HCT116 (cell line): ENCODE results near the gene SLC25A19. TPM values are rescaled to one million over a fixed set of nuclear protein-coding genes. Genes with fewer than 3 reads are reported as not detected.

ENCODE experiments used
- ATAC-seq: fragments of 200-7000 bp; cut with Tn5 transposase; 2 replicates; pipeline ENCODE4 v1.9.1; 2020; ENCODE audit warnings: mild to moderate bottlenecking, moderate library complexity
- BruUV-seq: library from RNA; stranded (reverse); fragments of 400-500 nt; replicated peaks from 2 replicates; lab custom pipeline; 2021; lab: Mats Ljungman, UMichigan
- CTCF ChIA-PET: fragments of 300-600 bp; sonication (Branson Sonifier 250); formaldehyde crosslinking; loops from one replicate; lab custom pipeline; 2021; ENCODE audit warnings: antibody characterized with exemption; lab: Charles Lee
- POLR2A ChIA-PET: fragments of 300-600, 350-600 bp; sonication (Branson Sonifier 250); formaldehyde crosslinking; loops from one replicate; lab custom pipeline; 2021; ENCODE audit warnings: antibody characterized with exemption; lab: Charles Lee
- RAD21 ChIA-PET, 2 experiments: fragments of 300-600 bp; sonication (Branson Sonifier 250); formaldehyde crosslinking; loops; one replicate each; lab custom pipeline; 2023; ENCODE audit warnings: low total read pairs in 2 of 2; ENCODE audit not compliant: uncharacterized antibody in 2 of 2, unreplicated experiment in 2 of 2, low non-redundant PET in 1 of 2; lab: Charles Lee
- DNase-seq: peaks from one replicate; pipeline ENCODE4 v3.0.0-alpha.2; 2010; ENCODE audit warnings: low read depth, low spot score
- H2AFZ ChIP-seq: fragments of 200-600 bp; shearing (Covaris generic), sonication (generic); 2 replicates; pipeline ENCODE4 v1.6.1; 2017; ENCODE audit warnings: low read depth, mixed run types, mixed read lengths, antibody characterized with exemption, low read length; ENCODE audit not compliant: poor library complexity, severe bottlenecking
- H3K27ac ChIP-seq: 2 replicates; pipeline ENCODE4 v1.5.1; 2012; ENCODE audit warnings: low read depth, low read length
- H3K27me3 ChIP-seq: fragments of 200-600 bp; sonication (generic); 2 replicates; pipeline ENCODE4 v1.6.1; 2016; ENCODE audit warnings: mixed run types, low read length, mixed read lengths; ENCODE audit not compliant: insufficient read depth
- H3K36me3 ChIP-seq, 2 experiments: fragments of 200-500 bp in 1 of 2; fragments of 200-600 bp in 1 of 2; sonication (Bioruptor generic) in 1 of 2; sonication (generic) in 1 of 2; 2 replicates each; pipeline versions ENCODE4 v1.5.1 to v1.6.1; 2014 to 2016; ENCODE audit warnings: low read length in 2 of 2, inconsistent platforms in 1 of 2, mixed read lengths in 1 of 2, mixed run types in 1 of 2; ENCODE audit not compliant: insufficient read depth in 2 of 2, control insufficient read depth in 1 of 2
- H3K4me1 ChIP-seq, 2 experiments: fragments of 200-600 bp in 1 of 2; sonication (generic) in 1 of 2; 2 replicates each; pipeline versions ENCODE4 v1.5.1 to v1.6.1; 2012 to 2017; ENCODE audit warnings: low read length in 2 of 2, inconsistent platforms in 1 of 2, mild to moderate bottlenecking in 1 of 2, mixed read lengths in 1 of 2, mixed run types in 1 of 2, moderate library complexity in 1 of 2; ENCODE audit not compliant: insufficient read depth in 2 of 2, control insufficient read depth in 1 of 2
- H3K4me2 ChIP-seq: fragments of 200-600 bp; sonication (generic); 2 replicates; pipeline ENCODE4 v1.6.1; 2017; ENCODE audit warnings: mixed run types, low read length, mixed read lengths
- H3K4me3 ChIP-seq, 2 experiments: fragments of 200-600 bp in 1 of 2; sonication (generic) in 1 of 2; replicated peaks in 1 of 2; 2 replicates each; pipeline ENCODE4 v1.5.1; 2011 to 2016; ENCODE audit warnings: low read length in 2 of 2, control low read depth in 1 of 2, low read depth in 1 of 2, mild to moderate bottlenecking in 1 of 2, mixed read lengths in 1 of 2, mixed run types in 1 of 2
- H3K79me2 ChIP-seq: fragments of 200-600 bp; sonication (generic); 2 replicates; pipeline ENCODE4 v1.6.1; 2017; ENCODE audit warnings: mild to moderate bottlenecking, mixed run types, low read length, moderate library complexity, mixed read lengths; ENCODE audit not compliant: insufficient read depth
- H3K9ac ChIP-seq: fragments of 200-600 bp; sonication (generic); 2 replicates; pipeline ENCODE4 v1.6.1; 2016; ENCODE audit warnings: low read length, mixed read lengths
- H3K9me2 ChIP-seq: fragments of 200-600 bp; sonication (generic), shearing (Covaris generic); 2 replicates; pipeline ENCODE4 v1.6.1; 2017; ENCODE audit warnings: mixed run types, mild to moderate bottlenecking, moderate library complexity; ENCODE audit not compliant: insufficient read depth
- H3K9me3 ChIP-seq, 2 experiments: fragments of 200-500 bp in 1 of 2; fragments of 200-600 bp in 1 of 2; sonication (Bioruptor generic) in 1 of 2; sonication (generic) in 1 of 2; 2 replicates each; pipeline ENCODE4 v1.6.1; 2014 to 2017; ENCODE audit warnings: low read length in 2 of 2, mixed read lengths in 2 of 2, inconsistent platforms in 1 of 2, low read depth in 1 of 2, mild to moderate bottlenecking in 1 of 2, mixed run types in 1 of 2, moderate library complexity in 1 of 2; ENCODE audit not compliant: control insufficient read depth in 1 of 2, insufficient read depth in 1 of 2
- H4K20me1 ChIP-seq: fragments of 200-600 bp; sonication (generic), shearing (Covaris generic); 2 replicates; pipeline ENCODE4 v1.6.1; 2017; ENCODE audit warnings: mixed run types, mild to moderate bottlenecking, moderate library complexity; ENCODE audit not compliant: insufficient read depth
- EGR1 ChIP-seq: IDR thresholded peaks from 2 replicates; pipeline ENCODE4 v1.6.1; 2012; ENCODE audit warnings: low read depth
- POLR2AphosphoS5 ChIP-seq: IDR thresholded peaks from 2 replicates; pipeline ENCODE4 v1.6.1; 2011; ENCODE audit warnings: mild to moderate bottlenecking, low read depth, low read length, moderate library complexity
- REST ChIP-seq: IDR thresholded peaks from 2 replicates; pipeline ENCODE4 v1.6.1; 2012; ENCODE audit warnings: low read depth
- ZNF274 ChIP-seq: fragments of 200-500 bp; sonication (Bioruptor generic); IDR thresholded peaks from 2 replicates; pipeline ENCODE4 v1.6.1; 2014; ENCODE audit warnings: mild to moderate bottlenecking, low read depth, low read length, inconsistent platforms
- intact Hi-C: fragments of 100-400 bp; cut with micrococcal nuclease; formaldehyde crosslinking; loops from 2 replicates; pipeline ENCODE4 v1.10.0; 2022
- total RNA-seq: library from RNA; stranded (reverse); gene quantifications from one replicate; pipeline ENCODE4 v1.2.1, GENCODE V29; 2021; ENCODE audit not compliant: unreplicated experiment

Gene SLC25A19
- total RNA-seq, 1 experiment from 2014 or later, result 38.7 TPM

GRCh38 chr17:75238020-75238580, 51.1 kb downstream of the SLC25A19 start (continued):
- TF ChIP-seq REST, result no peak
- TF ChIP-seq, all 23 proteins: peak for 0

- no peak overlapping the region for H3K4me3 ChIP-seq
- no peak overlapping the region for H3K27ac ChIP-seq
- peaks cover 0 to 11% of the 10 kb centered on the region in 2 experiments; a peak in 1 of 4 replicates for H3K4me1 ChIP-seq
- H3K9me3 ChIP-seq, result no peaks in the 10 kb centered on the region
- no peak overlapping the region for H3K9ac ChIP-seq
- CTCF ChIA-PET, result interaction anchor here (1.0 to 2.4 kb wide), 4 partner anchors 14 to 276 kb away, joined by 3 to 13 read pairs (median 4); no protein-coding TSS in a partner anchor
- intact Hi-C loops, result loop anchor here (1.0 kb wide), 2 partner anchors 123 to 276 kb away; no protein-coding TSS in a partner anchor
- RAD21 ChIA-PET, result interaction anchor here in 1 of 2 experiments (0.6 kb wide), 1 partner anchor 8 kb away, joined by 3 read pairs; no protein-coding TSS in a partner anchor
- H3K4me2 ChIP-seq, result no peak overlapping the region
- POLR2A ChIA-PET, result no interaction called here
- H3K27me3 ChIP-seq, result no peaks in the 10 kb centered on the region
- H3K36me3 ChIP-seq, result peaks cover 71 to 79% of the 10 kb centered on the region in 2 experiments
- no peaks in the 10 kb centered on the region for H3K9me2 ChIP-seq
- no peak for TF ChIP-seq ZNF274
- peak; percentile 27; the same call in 1 of the 2 replicates for TF ChIP-seq POLR2AphosphoS5
- no peak for TF ChIP-seq EGR1
- H4K20me1 ChIP-seq, result peaks cover 6% of the 10 kb centered on the region; the same call in 1 of the 2 replicates
- no peak overlapping the region for H2AFZ ChIP-seq
- no peak for ATAC-seq
- DNase-seq, result no peak
- no peaks in the 10 kb centered on the region for H3K79me2 ChIP-seq
- BruUV-seq, result TSS peak; percentile 13
These were observed 51.9 kb downstream of the SLC25A19 start for GRCh38 chr17:75237100-75238014.
